ENCODE data around the gene RNF175. TPM values are rescaled to one million over a fixed set of nuclear protein-coding genes. Genes with fewer than 3 reads are reported as not detected.
A peak's percentile ranks its signal among the peaks of the same experiment; 100 is the strongest.

The RNF175 gene
- total RNA-seq, 6 experiments from 2014 or later: 0.20 TPM; not detected in 5

GRCh38 chr4:153790500-153790865 is 30.7 kb upstream of the RNF175 start:
- WGBS (ENCODE audit: insufficient coverage, low coverage, low lambda C conversion rate, missing lambda C conversion rate): 7% methylated on average over 9 of the region's 10 CpGs
- Histone ChIP-seq H3K27ac (no peak overlapping the region), H3K9me3 (no peaks in the 10 kb centered on the region), H3K4me1 (peaks cover 0 to 22% (median 0%) of the 10 kb centered on the region in 4 donors), H3K4me3 (no peak overlapping the region), H3K36me3 (no peaks in the 10 kb centered on the region), H3K27me3 (peaks cover 33 to 61% of the 10 kb centered on the region in 2 donors)
- no peak for DNase-seq
- intact Hi-C loops (cut with DNase I): no loop called here
- no peak for ATAC-seq
- no peak for TF ChIP-seq POLR2A (IDR thresholded peaks at IDR 0.05)
- no peak for TF ChIP-seq CTCF (IDR thresholded peaks at IDR 0.05)

- DNase-seq (no peak), ATAC-seq (no peak)
- 11% methylated on average over 20 of the region's 28 CpGs for WGBS (ENCODE audit: insufficient coverage, low coverage, low lambda C conversion rate, missing lambda C conversion rate)
- no peaks in the 10 kb centered on the region for H3K36me3 ChIP-seq
- H3K9me3 ChIP-seq: no peaks in the 10 kb centered on the region
- peaks cover 0 to 22% (median 0%) of the 10 kb centered on the region in 4 donors for H3K4me1 ChIP-seq
- H3K27ac ChIP-seq: no peak overlapping the region
- peaks cover 33 to 61% of the 10 kb centered on the region in 2 donors for H3K27me3 ChIP-seq
- intact Hi-C loops (cut with DNase I): no loop called here
- H3K4me3 ChIP-seq: no peak overlapping the region
- TF ChIP-seq CTCF (IDR thresholded peaks at IDR 0.05) (no peak), POLR2A (IDR thresholded peaks at IDR 0.05) (no peak)
Measured at GRCh38 chr4:153789741-153790499, 30.1 kb upstream of the RNF175 start.

GRCh38 chr4:153788413-153789276 is 28.8 kb upstream of the RNF175 start, which contains the start of gene SFRP2:
Gene SFRP2, minus strand, starts transcription at chr4:153789083. Its CDS starts 248 bp downstream, at chr4:153788835.
- H3K4me3 ChIP-seq: no peak within 1 kb of the TSS
- no peaks in the 10 kb centered on the region for H3K36me3 ChIP-seq
- intact Hi-C loops (cut with DNase I): no loop called here
- peak in 3 of 4 donors; percentile 10 to 34 (median 30) for ATAC-seq
- peaks cover 33 to 61% of the 10 kb centered on the region in 2 donors for H3K27me3 ChIP-seq
- H3K27ac ChIP-seq: no peak within 1 kb of the TSS
- no peaks in the 10 kb centered on the region for H3K9me3 ChIP-seq
- WGBS (ENCODE audit: insufficient coverage, low coverage, low lambda C conversion rate, missing lambda C conversion rate): 0% methylated on average over 10 of the region's 72 CpGs
- TF ChIP-seq POLR2A (IDR thresholded peaks at IDR 0.05) (no peak), CTCF (IDR thresholded peaks at IDR 0.05) (no peak)
- H3K4me1 ChIP-seq: peaks cover 0 to 22% (median 0%) of the 10 kb centered on the region in 4 donors
- peak in 1 of 3 donors; percentile 25 for DNase-seq

GRCh38 chr4:153788051-153788412 is 28.2 kb upstream of the RNF175 start:
- Histone ChIP-seq H3K27ac (no peak overlapping the region), H3K4me3 (no peak overlapping the region), H3K9me3 (no peaks in the 10 kb centered on the region), H3K4me1 (peaks cover 0 to 22% (median 0%) of the 10 kb centered on the region in 4 donors), H3K27me3 (peaks cover 31 to 59% of the 10 kb centered on the region in 2 donors), H3K36me3 (no peaks in the 10 kb centered on the region)
- 6% methylated on average over 15 of the region's 15 CpGs for WGBS (ENCODE audit: insufficient coverage, low coverage, low lambda C conversion rate, missing lambda C conversion rate)
- DNase-seq (peak in 1 of 3 donors; percentile 20), ATAC-seq (no peak)
- intact Hi-C loops (cut with DNase I): no loop called here
- TF ChIP-seq POLR2A (IDR thresholded peaks at IDR 0.05) (no peak), CTCF (IDR thresholded peaks at IDR 0.05) (no peak)
